Lower leg skin (tissue), 4 donors: ENCODE data around the gene HRG. TPM values are rescaled to one million over a fixed set of nuclear protein-coding genes. Genes with fewer than 3 reads are reported as not detected.
"Not testable (repeated sequence)": the region's sequence is repeated elsewhere in the genome, so short reads cannot be mapped to it uniquely, and the experiment has no call there.

Source experiments
- DNase-seq, 2 donors: peaks; one replicate each; pipeline ENCODE4 v3.0.0-alpha.2; 2019; ENCODE audit warnings: low spot score in 2 of 2
- H3K4me3 ChIP-seq: fragments of 200-600 bp; sonication (generic); 2 replicates; pipeline ENCODE4 v1.5.1; 2017; ENCODE audit warnings: mild to moderate bottlenecking, low read depth; ENCODE audit not compliant: poor library complexity, severe bottlenecking
- CTCF ChIP-seq, 3 donors: fragments of 450-650 bp; IDR thresholded peaks; one replicate each; pipeline ENCODE4 v1.5.1; 2016; ENCODE audit warnings: antibody characterized with exemption in 3 of 3, mild to moderate bottlenecking in 3 of 3, moderate library complexity in 2 of 3
- POLR2A ChIP-seq, 2 donors: fragments of 450-650 bp; IDR thresholded peaks; one replicate each; pipeline ENCODE4 v1.6.1; 2016 to 2017; ENCODE audit warnings: antibody characterized with exemption in 2 of 2, mild to moderate bottlenecking in 1 of 2, moderate library complexity in 1 of 2
- WGBS, 2 donors: methylation state at CpG; one replicate each; pipeline ENCODE4 v1.1.5; 2018; 5-methylcytosine and 5-hydroxymethylcytosine counted together
- intact Hi-C: fragments of 100-400 bp; cut with DNase I; formaldehyde crosslinking; loops from one replicate; pipeline ENCODE4 v1.15.0; 2023; ENCODE audit warnings: low total_unique reads
- total RNA-seq, 4 donors: library from RNA; depleted of rRNA; stranded (reverse); fragments of >200 nt; gene quantifications; one replicate each; pipeline ENCODE4 v1.1.0, GENCODE V29; 2016

The HRG gene
- total RNA-seq, 4 donors from 2014 or later = 0.10 to 0.34 TPM; not detected in 2

DNA sequence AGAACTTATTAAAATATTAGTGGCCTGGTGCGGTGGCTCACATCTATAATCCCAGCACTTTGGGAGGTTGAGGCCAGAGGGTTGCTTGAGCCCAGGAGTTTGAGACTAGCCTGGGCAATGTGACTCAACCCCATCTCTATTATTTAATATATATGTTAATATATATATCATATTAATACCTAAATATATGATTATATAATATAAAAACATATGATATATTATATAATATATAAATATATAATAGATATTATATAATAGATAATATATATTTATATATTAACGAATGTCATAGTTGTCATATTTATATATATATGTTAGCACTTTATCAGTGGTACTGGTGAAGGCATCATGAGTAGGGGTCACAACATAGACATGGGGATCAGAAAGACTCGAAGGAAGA, 5.2 kb downstream of the HRG start:
- WGBS, 2 donors = 91 to 92% methylated on average over 3 of the region's 3 CpGs
- TF ChIP-seq CTCF (IDR thresholded peaks at IDR 0.05) (no peak), POLR2A (IDR thresholded peaks at IDR 0.05) (no peak)
- intact Hi-C loops = no loop called here
- H3K4me3 ChIP-seq = no peak overlapping the region
- no peak for DNase-seq

DNA sequence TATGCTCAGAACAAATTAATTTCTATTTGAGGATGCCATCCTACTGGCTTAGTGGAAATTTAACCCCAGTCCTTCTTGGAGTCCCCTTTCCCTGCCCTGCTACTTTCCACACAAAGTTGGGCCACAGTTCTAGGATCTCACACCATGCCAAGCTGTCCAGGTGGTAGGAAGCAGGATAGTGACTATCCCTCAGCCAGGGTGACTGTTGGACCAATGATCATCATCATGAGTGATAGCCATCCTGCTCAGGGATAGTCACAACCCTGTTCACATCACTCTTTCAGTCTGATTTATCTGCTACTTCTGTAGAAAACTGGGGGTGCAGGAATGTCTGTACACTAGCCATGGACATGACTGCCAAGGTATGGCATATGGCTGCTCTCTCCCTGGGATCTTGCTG, 12.8 kb downstream of the HRG start:
- TF ChIP-seq POLR2A (IDR thresholded peaks at IDR 0.05) = no peak
- no peak overlapping the region for H3K4me3 ChIP-seq
- no peak for DNase-seq
- intact Hi-C loops = no loop called here

GRCh38 chr3:186679151-186679550, 13.3 kb downstream of the HRG start:
- DNase-seq = no peak
- intact Hi-C loops = no loop called here
- TF ChIP-seq POLR2A (IDR thresholded peaks at IDR 0.05) (no peak), CTCF (IDR thresholded peaks at IDR 0.05) (no peak)
- WGBS, 2 donors = 73 to 75% methylated on average over 1 of the region's 1 CpG
- H3K4me3 ChIP-seq = no peak overlapping the region

- no peak for TF ChIP-seq POLR2A (IDR thresholded peaks at IDR 0.05)
- 40 to 94% methylated on average over 1 of the region's 1 CpG for WGBS, 2 donors
- no peak for DNase-seq
- intact Hi-C loops = no loop called here
- H3K4me3 ChIP-seq = no peak overlapping the region
Observed at GRCh38 chr3:186680869-186681268, 15.1 kb downstream of the HRG start.

GRCh38 chr3:186682812-186683211, 17.0 kb downstream of the HRG start:
- 76 to 88% methylated on average over 3 of the region's 3 CpGs for WGBS, 2 donors
- intact Hi-C loops = no loop called here

DNA sequence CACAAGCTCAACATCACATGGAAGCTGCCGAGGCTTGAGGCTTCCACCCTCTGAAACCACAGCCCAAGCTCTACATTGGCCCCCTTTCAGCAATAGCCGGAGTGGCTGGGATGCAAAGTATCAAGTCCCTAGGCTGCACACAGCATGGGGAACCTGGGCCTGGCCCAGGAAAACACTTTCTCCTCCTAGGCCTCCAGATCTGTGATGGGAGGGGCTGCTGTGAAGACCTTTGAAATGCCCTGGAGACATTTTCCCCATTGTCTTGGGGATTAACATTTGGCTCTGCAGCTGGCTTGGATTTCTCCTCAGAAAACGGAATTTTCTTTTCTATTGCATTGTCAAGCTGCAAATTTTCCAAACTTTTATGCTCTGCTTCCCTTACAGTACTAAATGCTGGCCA, 18.2 kb downstream of the HRG start:
- intact Hi-C loops = no loop called here
- TF ChIP-seq POLR2A (IDR thresholded peaks at IDR 0.05) = no peak
- TF ChIP-seq CTCF (IDR thresholded peaks at IDR 0.05) = no peak
- H3K4me3 ChIP-seq = no peak overlapping the region
- DNase-seq = no peak
- WGBS, 2 donors = 71 to 77% methylated on average over 3 of the region's 3 CpGs

More at GRCh38 chr3:186682812-186683211, 17.0 kb downstream of the HRG start:
- no peak overlapping the region for H3K4me3 ChIP-seq
- TF ChIP-seq POLR2A (IDR thresholded peaks at IDR 0.05) (no peak), CTCF (IDR thresholded peaks at IDR 0.05) (no peak)
- no peak for DNase-seq

DNA sequence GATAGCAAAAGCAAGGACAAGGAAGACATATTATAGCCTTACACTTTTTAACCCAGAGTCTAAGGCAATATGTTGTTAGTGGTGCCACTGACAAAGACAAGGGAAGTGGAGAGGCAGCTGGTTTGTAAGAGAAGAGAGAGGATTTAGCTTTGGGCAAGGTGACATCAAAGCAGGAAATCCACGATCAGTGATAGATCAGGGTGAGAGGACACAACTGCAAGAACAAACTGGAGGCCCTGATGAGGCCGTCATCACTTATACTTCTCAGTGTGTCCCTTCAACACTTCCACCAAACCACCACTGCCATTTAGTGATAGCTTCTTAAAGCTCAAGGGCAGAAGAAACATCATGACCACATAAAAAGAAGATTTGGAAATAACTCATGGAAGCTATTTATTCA, 20.7 kb downstream of the HRG start:
- H3K4me3 ChIP-seq, intact Hi-C loops, DNase-seq: not testable (repeated sequence)
- 82 to 85% methylated on average over 2 of the region's 2 CpGs for WGBS, 2 donors
